Neural cell (in vitro differentiated cells): ENCODE results near the gene CDC16. TPM values are rescaled to one million over a fixed set of nuclear protein-coding genes. Genes with fewer than 3 reads are reported as not detected.

ENCODE experiments used
- H2AFZ ChIP-seq: fragments of 200-600, 300-800 bp; sonication (generic), shearing (Covaris generic); 2 replicates; pipeline ENCODE4 v1.6.0; 2014; ENCODE audit warnings: low read depth, mild to moderate bottlenecking, antibody characterized with exemption, low read length, moderate library complexity
- H3F3A ChIP-seq: fragments of 200-600 bp; shearing (Covaris generic); 2 replicates; pipeline ENCODE4 v1.6.1; 2016; ENCODE audit warnings: mild to moderate bottlenecking, moderate library complexity, mixed read lengths, antibody characterized with exemption, low read length; ENCODE audit not compliant: insufficient read depth, poor library complexity, severe bottlenecking
- H3K27ac ChIP-seq: fragments of 200-600, 300-800 bp; sonication (generic), shearing (Covaris generic); 2 replicates; pipeline ENCODE4 v1.5.1; 2014; ENCODE audit warnings: mild to moderate bottlenecking, low read length, moderate library complexity
- H3K27me3 ChIP-seq: fragments of 300-800, 200-600 bp; sonication (generic), shearing (Covaris generic); 2 replicates; pipeline ENCODE4 v1.6.0; 2014; ENCODE audit warnings: mild to moderate bottlenecking, low read depth, low read length, moderate library complexity; ENCODE audit not compliant: insufficient read depth
- H3K36me3 ChIP-seq: fragments of 300-800, 200-600 bp; sonication (generic), shearing (Covaris generic); 2 replicates; pipeline ENCODE4 v1.5.1; 2014; ENCODE audit warnings: mild to moderate bottlenecking, antibody characterized with exemption, low read length, moderate library complexity; ENCODE audit not compliant: insufficient read depth
- H3K4me2 ChIP-seq: fragments of 300-800, 200-600 bp; sonication (generic), shearing (Covaris generic); 2 replicates; pipeline ENCODE4 v1.6.0; 2014; ENCODE audit warnings: mild to moderate bottlenecking, low read length
- H3K4me3 ChIP-seq: fragments of 300-800, 200-600 bp; sonication (generic), shearing (Covaris generic); 2 replicates; pipeline ENCODE4 v1.5.1; 2014; ENCODE audit warnings: mild to moderate bottlenecking, low read length, moderate library complexity
- H3K79me2 ChIP-seq: fragments of 200-600 bp; shearing (Covaris generic); replicated peaks from 2 replicates; pipeline ENCODE4 v1.6.0; 2014; ENCODE audit warnings: mild to moderate bottlenecking, low read length, moderate library complexity; ENCODE audit not compliant: insufficient read depth
- H3K9ac ChIP-seq: fragments of 300-800, 200-600 bp; sonication (generic), shearing (Covaris generic); 2 replicates; pipeline ENCODE4 v1.6.1; 2016; ENCODE audit warnings: mild to moderate bottlenecking, low read length, mixed read lengths
- H3K9me2 ChIP-seq: fragments of 200-600 bp; shearing (Covaris generic); 2 replicates; pipeline ENCODE4 v1.6.1; 2016; ENCODE audit warnings: mild to moderate bottlenecking, low read length, mixed read lengths; ENCODE audit not compliant: insufficient read depth
- H3K9me3 ChIP-seq: fragments of 200-600, 300-800 bp; sonication (generic), shearing (Covaris generic); 2 replicates; pipeline ENCODE4 v1.6.1; 2016; ENCODE audit warnings: mild to moderate bottlenecking, mixed run types, low read length, moderate library complexity, mixed read lengths
- H4K20me1 ChIP-seq: fragments of 200-600 bp; shearing (Covaris generic); 2 replicates; pipeline ENCODE4 v1.6.1; 2016; ENCODE audit warnings: mild to moderate bottlenecking, mixed run types; ENCODE audit not compliant: insufficient read depth
- EP300 ChIP-seq: fragments of 450-650 bp; conservative IDR thresholded peaks from 2 replicates; pipeline ENCODE4 v1.6.1; 2014; ENCODE audit warnings: antibody characterized with exemption, mild to moderate bottlenecking, moderate library complexity; ENCODE audit not compliant: poor library complexity, severe bottlenecking
- EZH2 ChIP-seq: fragments of 200-600, 300-800 bp; shearing (Covaris generic), sonication (generic); IDR thresholded peaks from 2 replicates; pipeline ENCODE4 v1.6.1; 2014; ENCODE audit warnings: antibody characterized with exemption, low read length, borderline replicate concordance, mild to moderate bottlenecking; ENCODE audit not compliant: insufficient read depth, poor library complexity, severe bottlenecking
- MXI1 ChIP-seq: fragments of 450-650 bp; conservative IDR thresholded peaks from 2 replicates; pipeline ENCODE4 v1.6.1; 2014; ENCODE audit warnings: antibody characterized with exemption, mild to moderate bottlenecking; ENCODE audit not compliant: poor library complexity, severe bottlenecking
- POLR2AphosphoS5 ChIP-seq: IDR thresholded peaks from 2 replicates; pipeline ENCODE4 v1.6.1; 2012
- RAD21 ChIP-seq: fragments of 450-650 bp; conservative IDR thresholded peaks from 2 replicates; pipeline ENCODE4 v1.6.1; 2014; ENCODE audit warnings: antibody characterized with exemption, mild to moderate bottlenecking, moderate library complexity
- SMC3 ChIP-seq: fragments of 450-650 bp; conservative IDR thresholded peaks from 2 replicates; pipeline ENCODE4 v1.6.1; 2014; ENCODE audit warnings: antibody characterized with exemption, mild to moderate bottlenecking, moderate library complexity; ENCODE audit not compliant: poor library complexity
- TAF1 ChIP-seq: IDR thresholded peaks from 2 replicates; pipeline ENCODE4 v1.6.1; 2012; ENCODE audit warnings: low read depth
- polyA plus RNA-seq: library from polyadenylated mRNA; depleted of rRNA; stranded (reverse); fragments of >200 nt; gene quantifications from 2 replicates; pipeline ENCODE4 v1.2.3, GENCODE V29; 2014
- TF ChIP-seq, protein P1 (sequence below): IDR thresholded peaks from 2 replicates; pipeline ENCODE4 v1.6.1; 2012; ENCODE audit warnings: borderline replicate concordance
- TF ChIP-seq, protein P2 (sequence below): fragments of 450-650 bp; IDR thresholded peaks from 2 replicates; pipeline ENCODE4 v1.5.1; 2014; ENCODE audit warnings: antibody characterized with exemption, mild to moderate bottlenecking, moderate library complexity; ENCODE audit not compliant: poor library complexity, severe bottlenecking

Gene CDC16
- polyA plus RNA-seq, 1 donor from 2014 or later: 78.4 TPM

- Histone ChIP-seq H3K9ac (no peak overlapping the region), H3K27ac (no peak overlapping the region), H3K4me2 (no peak overlapping the region), H3K9me3 (peaks cover 9% of the 10 kb centered on the region), H4K20me1 (no peaks in the 10 kb centered on the region), H3K36me3 (no peaks in the 10 kb centered on the region), H3K27me3 (no peaks in the 10 kb centered on the region), H3F3A (no peaks in the 10 kb centered on the region), H3K4me3 (no peak overlapping the region), H2AFZ (no peak overlapping the region), H3K79me2 (no peaks in the 10 kb centered on the region), H3K9me2 (no peaks in the 10 kb centered on the region)
- TF ChIP-seq SMC3 (no peak), TAF1 (no peak), EP300 (no peak), RAD21 (no peak), MXI1 (no peak), EZH2 (no peak), POLR2AphosphoS5 (no peak)
- TF ChIP-seq, protein P1, sequence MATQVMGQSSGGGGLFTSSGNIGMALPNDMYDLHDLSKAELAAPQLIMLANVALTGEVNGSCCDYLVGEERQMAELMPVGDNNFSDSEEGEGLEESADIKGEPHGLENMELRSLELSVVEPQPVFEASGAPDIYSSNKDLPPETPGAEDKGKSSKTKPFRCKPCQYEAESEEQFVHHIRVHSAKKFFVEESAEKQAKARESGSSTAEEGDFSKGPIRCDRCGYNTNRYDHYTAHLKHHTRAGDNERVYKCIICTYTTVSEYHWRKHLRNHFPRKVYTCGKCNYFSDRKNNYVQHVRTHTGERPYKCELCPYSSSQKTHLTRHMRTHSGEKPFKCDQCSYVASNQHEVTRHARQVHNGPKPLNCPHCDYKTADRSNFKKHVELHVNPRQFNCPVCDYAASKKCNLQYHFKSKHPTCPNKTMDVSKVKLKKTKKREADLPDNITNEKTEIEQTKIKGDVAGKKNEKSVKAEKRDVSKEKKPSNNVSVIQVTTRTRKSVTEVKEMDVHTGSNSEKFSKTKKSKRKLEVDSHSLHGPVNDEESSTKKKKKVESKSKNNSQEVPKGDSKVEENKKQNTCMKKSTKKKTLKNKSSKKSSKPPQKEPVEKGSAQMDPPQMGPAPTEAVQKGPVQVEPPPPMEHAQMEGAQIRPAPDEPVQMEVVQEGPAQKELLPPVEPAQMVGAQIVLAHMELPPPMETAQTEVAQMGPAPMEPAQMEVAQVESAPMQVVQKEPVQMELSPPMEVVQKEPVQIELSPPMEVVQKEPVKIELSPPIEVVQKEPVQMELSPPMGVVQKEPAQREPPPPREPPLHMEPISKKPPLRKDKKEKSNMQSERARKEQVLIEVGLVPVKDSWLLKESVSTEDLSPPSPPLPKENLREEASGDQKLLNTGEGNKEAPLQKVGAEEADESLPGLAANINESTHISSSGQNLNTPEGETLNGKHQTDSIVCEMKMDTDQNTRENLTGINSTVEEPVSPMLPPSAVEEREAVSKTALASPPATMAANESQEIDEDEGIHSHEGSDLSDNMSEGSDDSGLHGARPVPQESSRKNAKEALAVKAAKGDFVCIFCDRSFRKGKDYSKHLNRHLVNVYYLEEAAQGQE: no peak
- TF ChIP-seq, protein P2, sequence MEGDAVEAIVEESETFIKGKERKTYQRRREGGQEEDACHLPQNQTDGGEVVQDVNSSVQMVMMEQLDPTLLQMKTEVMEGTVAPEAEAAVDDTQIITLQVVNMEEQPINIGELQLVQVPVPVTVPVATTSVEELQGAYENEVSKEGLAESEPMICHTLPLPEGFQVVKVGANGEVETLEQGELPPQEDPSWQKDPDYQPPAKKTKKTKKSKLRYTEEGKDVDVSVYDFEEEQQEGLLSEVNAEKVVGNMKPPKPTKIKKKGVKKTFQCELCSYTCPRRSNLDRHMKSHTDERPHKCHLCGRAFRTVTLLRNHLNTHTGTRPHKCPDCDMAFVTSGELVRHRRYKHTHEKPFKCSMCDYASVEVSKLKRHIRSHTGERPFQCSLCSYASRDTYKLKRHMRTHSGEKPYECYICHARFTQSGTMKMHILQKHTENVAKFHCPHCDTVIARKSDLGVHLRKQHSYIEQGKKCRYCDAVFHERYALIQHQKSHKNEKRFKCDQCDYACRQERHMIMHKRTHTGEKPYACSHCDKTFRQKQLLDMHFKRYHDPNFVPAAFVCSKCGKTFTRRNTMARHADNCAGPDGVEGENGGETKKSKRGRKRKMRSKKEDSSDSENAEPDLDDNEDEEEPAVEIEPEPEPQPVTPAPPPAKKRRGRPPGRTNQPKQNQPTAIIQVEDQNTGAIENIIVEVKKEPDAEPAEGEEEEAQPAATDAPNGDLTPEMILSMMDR: no peak
Measured at GRCh38 chr13:114208134-114208533, 26.6 kb upstream of the CDC16 start.

DNA sequence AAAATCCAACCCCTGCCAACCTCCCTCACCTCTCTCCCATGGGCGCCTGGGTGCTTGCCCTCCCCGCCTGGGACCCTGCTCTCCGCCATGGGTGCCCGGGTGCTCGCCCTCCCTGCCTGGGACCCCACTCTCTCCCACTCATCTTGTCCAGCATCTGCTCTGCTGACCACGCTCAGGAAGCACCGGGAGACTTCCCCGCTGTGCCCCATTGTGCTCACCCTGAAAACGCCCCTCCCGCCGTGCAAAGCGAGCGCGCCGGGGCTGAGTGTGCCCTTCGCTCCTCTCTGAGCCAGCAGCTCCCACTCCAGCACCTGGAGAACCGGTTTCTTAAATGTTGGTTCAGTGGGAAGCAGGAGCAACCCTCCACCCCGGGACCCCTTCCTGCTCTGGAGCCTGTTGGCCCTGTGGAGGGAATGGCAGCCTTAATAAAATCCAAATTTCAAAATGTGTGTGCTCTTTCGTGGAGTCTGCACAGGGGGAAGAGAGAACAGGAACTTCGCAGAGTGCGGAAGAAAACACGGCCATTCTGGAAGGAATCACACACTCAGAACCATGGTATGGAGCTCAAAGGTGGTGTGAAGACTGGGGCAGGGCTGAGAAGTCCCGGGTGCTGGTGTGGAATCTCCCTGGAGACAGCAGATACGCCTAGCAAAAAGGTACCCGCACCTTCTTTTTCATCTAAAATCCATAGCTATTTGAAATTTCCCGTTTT, 23.1 kb upstream of the CDC16 start:
- Histone ChIP-seq H3K9me2 (no peaks in the 10 kb centered on the region), H3K27me3 (no peaks in the 10 kb centered on the region), H3K27ac (no peak overlapping the region), H2AFZ (no peak overlapping the region), H3K4me2 (no peak overlapping the region), H3K4me3 (no peak overlapping the region), H3K36me3 (no peaks in the 10 kb centered on the region), H3F3A (no peaks in the 10 kb centered on the region), H3K9ac (no peak overlapping the region), H3K79me2 (no peaks in the 10 kb centered on the region), H4K20me1 (no peaks in the 10 kb centered on the region), H3K9me3 (peaks cover 6% of the 10 kb centered on the region)
- TF ChIP-seq EP300 (no peak), TAF1 (no peak), MXI1 (no peak), RAD21 (no peak), SMC3 (no peak), POLR2AphosphoS5 (no peak), EZH2 (no peak)
- TF ChIP-seq, protein P2: no peak
- TF ChIP-seq, protein P1: no peak
